ENCODE measurements around the gene ZFAND3.

- TF ChIP-seq CTCF (IDR thresholded peaks at IDR 0.05) (no peak), POLR2A (IDR thresholded peaks at IDR 0.05) (no peak)
Observed at GRCh38 chr6:37917566-37917965, 98.0 kb downstream of the ZFAND3 start.

Data from testis (tissue), 2 donors.